RKO (cell line): ENCODE data around the gene ANKRD16.
"Not testable (repeated sequence)": the region's sequence is repeated elsewhere in the genome, so short reads cannot be mapped to it uniquely, and the experiment has no call there.

Experiments
- DNase-seq: peaks from one replicate; pipeline ENCODE4 v3.0.0-alpha.2; 2016; ENCODE audit warnings: low spot score

The ANKRD16 gene

GRCh38 chr10:5903563-5903962, 13.9 kb upstream of the ANKRD16 start:
- no peak for DNase-seq

DNA sequence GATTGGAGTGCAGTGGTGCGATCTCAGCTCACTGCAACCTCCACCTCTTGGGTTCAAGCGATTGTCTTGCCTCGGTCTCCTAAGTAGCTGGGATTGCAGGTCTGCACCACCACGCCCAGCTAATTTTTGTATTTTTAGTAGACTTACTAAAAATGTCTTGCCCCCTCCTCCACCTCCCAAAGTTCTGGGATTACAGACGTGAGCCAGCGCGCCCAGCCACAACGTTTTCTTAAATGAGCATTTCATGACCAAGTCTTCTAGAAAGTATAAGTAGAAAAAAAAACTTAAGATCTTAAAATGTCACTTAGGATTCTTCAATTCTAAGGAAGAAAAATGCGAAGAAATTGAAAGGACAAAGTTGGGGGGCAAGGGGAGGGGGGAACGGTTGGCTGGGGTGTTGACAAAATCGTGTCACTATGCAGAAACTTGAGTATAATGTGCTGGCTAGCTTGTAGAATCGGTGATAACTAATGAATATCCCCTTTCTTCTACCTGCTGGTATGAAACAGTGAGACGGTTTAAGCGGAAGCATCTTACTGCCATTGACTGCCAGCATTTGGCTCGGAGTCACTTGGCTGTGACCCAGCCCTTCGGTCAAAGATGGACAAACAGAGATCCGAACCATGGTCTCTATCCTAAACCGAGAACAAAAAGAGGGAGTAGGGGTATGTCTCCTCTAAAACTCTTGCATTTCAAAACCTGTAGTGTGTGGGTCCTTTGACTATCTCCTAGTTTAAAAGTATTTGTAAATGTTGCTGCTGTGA, 13.0 kb upstream of the ANKRD16 start:
- DNase-seq: no peak

DNA sequence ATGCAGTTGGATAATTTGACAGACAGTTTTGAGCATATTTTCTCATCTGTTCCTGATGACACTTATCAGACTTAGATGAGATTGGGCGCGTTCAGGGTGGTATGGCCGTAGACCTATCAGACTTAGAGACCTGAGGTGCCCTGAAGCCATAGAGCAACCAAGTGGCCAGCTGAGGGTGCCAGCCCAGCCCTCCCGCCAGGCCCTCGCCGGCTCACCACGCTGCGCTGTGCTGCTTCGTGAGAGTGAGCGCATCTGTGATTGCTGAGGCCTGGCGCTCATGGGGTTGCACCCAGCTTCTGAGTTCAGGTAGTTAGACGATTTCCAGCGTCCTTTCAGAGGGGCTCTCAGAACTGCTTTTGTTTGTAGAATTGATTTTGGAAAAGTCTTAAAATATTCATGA, 10.6 kb upstream of the ANKRD16 start:
- no peak for DNase-seq

DNA sequence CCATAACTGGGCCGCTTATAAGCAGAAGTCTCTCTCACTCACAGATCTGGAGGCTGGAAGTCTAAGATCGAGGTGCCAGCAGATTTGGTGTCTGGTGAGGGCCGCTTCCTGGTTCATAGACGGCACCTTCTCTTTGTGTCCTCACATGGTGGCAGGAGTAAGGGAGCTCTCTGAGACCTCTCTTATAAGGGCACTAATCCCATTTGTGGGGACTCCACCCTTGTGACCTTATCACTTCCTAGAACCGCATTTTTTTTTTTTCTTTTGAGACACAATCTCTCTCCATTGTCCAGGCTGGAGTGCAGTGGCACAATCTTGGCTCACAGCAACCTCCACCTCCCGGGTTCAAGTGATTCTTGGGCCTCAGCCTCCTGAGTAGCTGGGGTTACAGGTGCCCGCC, 8.5 kb upstream of the ANKRD16 start:
- DNase-seq: no peak

DNA sequence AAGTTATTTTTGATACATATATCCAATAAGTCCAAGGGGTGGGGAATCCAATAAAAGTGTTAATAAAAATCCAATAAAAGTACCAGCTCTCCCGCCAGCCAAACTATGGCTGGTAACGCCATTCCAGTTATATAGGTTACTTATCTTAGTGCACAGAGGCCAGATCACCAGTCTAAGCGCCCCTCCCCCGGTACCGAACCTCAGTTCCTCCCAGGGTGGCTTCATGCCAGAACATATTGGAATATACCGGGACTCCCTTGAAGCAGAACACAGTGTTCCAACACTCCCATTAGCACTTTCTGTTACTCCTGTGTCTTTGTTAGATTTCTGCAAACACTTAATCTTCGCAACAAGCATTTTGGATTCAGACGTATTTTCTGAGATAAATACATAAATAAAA, 7.8 kb upstream of the ANKRD16 start:
- DNase-seq: no peak

DNA sequence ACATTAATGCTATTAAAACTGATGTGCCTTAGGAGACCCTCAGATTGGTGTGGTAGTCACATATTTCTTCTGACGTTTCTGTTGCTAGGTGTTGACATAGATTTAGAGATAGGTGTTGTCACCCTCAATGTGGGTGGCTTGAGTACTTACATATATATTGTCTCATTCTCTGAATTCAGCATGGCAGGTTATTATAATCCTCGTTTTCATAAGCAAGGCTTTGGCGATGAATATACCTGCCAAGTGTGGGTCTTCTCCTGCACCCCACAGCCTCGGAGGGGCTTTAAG, 7.3 kb upstream of the ANKRD16 start:
- no peak for DNase-seq

DNA sequence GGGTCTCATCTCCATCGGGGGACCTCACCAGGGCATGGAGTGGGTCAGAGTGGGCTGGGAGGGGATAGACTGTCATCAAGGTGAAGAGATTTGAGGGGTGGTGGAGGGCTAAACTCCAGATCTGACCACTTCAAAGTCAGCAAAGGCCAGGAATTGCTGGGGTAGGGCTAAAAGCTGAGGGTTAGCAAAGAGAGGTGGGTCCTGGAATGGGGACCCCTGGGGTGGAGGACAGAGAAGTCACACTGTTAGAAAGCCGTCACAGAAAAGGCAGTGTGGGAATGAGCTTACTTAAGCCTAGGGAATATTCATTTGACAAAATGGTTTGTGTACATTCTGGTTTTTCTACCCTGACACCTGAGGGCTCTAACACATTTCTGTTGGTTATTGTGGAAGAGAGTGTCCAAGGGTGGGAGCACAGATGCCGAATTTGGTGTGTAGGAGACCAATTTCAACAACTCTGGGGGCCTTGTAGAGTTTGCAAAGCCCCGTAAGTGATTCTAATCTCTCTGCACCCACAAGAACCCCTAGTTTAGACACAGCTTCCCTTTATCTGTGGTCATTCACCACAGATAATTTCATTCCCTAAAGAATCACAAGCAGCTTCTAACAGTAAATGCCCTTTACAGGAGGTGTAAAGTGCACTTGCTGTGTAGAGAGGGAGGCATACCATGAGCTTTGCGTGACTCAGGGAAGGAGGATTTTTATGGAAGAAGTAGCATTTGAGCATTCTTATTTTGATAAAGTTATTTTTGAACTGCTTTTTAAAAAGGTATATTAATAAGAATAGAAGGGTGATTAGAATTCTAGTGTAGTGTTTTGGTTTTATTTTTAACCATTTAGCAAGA, 6.7 kb upstream of the ANKRD16 start:
- DNase-seq: no peak

DNA sequence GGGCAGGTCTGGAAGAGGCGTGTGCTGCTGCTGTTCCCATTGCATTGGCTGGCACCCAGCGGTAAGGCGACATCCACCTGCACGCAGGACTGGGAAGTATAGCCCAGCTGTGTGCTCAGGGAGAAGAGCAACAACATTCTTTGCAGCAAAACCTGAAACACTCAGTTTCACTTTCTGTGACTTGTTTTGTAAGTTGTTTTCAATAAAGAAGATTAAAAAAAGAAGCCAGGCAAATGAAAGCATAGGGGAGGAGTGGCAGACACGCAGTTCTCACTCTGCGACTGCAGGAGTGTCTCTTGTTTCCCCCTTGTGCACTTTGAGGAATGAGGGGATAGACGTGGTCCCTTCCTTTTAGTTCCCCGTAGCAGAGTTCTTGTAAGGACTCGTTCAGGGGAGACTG, 6.1 kb upstream of the ANKRD16 start:
- DNase-seq: no peak

DNA sequence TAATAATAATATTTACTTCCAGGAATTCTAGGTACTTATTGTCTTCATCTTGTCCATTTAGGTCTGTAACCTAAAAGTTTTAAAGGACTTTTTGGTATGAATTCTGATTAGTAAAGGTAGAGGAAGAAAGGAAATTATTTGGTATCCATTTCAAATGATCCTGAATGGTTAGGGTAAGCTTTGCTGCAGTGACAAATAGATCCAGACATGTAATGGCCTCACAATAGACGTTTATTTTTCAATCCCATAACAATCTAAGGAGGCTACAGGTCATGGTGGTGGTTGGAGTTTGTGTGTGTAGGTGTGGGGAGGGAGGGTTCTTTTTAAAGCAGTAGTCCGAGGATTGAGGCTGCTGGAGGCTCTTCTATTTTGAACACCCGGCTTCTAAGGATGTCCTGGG, 5.7 kb upstream of the ANKRD16 start:
- DNase-seq: no peak

- DNase-seq: no peak
Measured at GRCh38 chr10:5894873-5895272, 5.2 kb upstream of the ANKRD16 start.

DNA sequence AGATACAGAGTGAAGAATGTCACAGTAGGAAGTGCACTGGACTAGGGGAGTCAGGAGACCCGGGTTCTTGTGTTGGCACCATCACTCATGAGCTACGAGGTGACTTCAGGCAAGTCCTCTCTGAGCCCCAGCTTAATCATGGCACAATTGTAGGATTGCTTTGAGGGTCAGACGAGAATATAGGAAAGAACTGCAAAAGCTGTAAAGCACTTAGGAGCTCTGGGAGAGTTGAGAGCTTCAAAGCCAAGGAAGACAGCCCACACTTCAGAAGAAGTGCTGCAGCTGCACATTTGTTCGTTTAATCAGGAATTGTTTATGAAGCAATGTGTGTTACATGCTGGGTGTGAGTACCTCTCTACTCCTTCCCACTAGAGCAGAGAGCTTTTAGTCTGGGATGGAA, 4.7 kb upstream of the ANKRD16 start:
- DNase-seq: no peak

DNA sequence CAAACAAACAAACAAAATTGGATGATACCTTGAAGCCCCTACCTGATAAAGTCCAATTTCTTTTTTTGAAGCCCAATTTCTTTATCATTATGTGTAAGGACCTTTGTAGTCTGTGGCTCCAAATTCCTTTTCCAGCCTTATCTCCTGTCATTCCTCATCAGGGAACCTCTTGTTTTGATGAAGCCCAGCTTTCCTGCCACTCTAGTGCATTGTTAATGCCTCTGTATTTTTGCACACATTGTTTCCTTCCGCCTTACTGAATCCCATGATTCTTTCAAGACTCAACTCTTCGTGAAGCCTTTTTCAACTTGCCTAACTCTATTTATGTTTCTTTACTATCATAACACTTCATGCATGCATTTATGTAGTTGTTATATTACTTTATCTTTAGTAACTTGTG, 3.6 kb upstream of the ANKRD16 start:
- no peak for DNase-seq

DNA sequence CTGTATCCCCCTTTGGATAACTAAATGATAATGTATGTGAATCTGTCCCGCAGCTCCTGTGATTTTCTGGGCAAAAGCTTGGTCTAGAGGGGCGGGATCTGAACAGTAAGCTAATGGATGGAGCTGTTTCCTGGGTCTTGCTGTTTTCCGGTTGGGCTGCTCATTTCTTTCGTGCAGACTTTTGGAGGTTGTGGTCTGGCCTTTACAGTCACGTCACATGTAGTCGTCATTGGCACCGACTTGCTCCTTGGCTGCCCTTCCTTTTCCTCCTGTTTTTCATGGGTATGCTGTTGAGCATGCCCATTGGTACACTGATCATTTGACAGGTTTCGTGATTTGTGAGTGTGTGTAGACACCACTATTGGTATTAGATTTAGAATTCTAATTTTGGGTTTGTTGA, 2.3 kb upstream of the ANKRD16 start:
- DNase-seq: no peak

DNA sequence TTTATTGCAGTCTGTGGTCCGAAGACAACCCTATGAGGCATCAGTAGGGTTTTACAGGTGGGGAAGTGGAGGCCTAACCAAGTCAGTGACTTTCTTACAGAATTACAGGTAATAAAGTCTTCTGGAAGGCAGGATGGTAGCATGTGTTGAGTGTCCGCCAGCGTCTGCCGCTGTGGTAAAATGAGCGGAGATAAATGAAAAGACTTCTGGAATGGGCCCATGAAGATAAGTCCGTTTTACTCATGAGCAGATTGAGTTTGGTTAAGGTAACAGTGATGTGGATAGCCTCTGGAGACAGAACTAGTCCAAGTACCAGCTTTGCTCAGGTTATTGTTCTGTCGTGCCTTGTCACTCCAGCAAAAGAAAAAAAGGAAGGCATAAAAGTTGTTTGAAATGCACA, 1.3 kb upstream of the ANKRD16 start:
- no peak for DNase-seq

GRCh38 chr10:5890452-5890915, 791 bp upstream of the ANKRD16 start:
- DNase-seq: peak; percentile 74

DNA sequence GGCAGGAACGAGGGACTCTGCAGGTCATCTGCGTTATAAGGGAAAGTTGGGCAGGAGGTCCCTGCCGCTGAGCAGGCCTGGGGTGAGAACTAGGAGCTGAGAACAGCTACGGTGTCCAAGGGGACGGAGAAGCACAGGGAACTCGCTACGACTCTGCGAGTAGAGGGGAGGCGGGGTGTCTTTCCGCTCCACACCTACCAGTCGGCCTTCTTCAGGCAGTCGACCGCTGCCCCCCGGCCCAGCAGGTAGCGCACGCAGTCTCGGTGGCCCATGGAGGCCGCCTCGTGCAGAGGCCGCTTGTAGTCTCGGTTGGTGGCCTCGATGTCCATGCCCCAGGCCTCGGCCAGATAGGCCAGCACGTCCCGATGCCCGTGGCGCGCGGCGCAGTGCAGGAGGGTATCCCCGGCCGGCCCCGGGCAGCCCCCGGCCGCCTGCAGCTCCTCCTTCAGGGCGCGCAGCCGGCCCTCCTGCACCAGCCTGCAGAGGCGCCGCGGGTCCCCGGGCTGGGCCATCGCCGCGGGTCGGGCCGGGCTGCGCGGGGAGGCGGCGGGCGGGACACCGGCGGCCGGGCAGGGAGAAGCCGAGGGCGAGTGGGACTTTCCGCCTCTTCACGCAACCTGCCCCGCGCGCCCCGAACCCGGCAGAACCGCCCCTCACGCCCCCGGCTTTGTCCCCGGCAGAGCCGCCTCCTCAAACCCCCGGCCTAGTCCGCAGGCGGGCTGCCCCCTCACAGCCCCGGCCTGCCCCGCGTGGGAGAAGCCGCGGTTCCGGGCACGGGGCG, 660 bp downstream of the ANKRD16 start:
- DNase-seq: peak; percentile 64

DNA sequence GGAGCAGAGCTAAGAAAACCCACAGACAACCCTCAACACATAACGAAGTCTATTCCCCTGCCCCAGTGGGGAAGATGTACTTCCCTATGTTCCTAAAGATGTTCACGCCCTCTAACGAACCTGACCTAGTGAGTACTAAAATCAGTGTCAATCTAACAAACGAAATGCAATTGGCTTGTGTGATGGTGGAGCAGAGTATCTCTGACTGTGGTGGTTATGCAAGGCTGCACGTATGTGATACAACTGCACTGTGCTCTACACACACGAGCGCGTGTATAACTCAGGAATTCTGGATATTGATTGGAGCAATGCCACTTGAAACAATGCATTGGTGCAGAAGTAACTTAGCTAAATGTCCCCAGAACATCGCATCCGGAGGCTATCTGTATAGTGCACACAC, 1.3 kb downstream of the ANKRD16 start:
- peak; percentile 53 for DNase-seq

GRCh38 chr10:5887641-5888040, 2.1 kb downstream of the ANKRD16 start:
- no peak for DNase-seq

DNA sequence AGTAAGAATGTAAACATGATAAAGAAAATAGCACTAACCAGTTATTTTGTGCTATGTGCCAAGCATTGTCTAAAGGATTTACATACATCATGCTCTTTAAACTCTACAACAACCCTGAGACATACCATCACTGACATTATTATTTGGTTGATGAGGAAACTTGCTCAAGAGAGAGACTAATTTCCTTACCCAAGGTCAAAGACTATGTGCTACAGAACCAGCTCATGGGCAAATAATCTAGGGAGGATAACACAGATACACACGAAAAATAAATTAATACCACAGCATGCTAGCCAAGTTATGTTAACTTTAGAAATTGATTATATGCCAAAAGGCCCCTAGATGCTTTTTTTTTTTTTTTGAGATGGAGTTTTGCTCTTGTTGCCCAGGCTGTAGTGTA, 2.7 kb downstream of the ANKRD16 start:
- no peak for DNase-seq

DNA sequence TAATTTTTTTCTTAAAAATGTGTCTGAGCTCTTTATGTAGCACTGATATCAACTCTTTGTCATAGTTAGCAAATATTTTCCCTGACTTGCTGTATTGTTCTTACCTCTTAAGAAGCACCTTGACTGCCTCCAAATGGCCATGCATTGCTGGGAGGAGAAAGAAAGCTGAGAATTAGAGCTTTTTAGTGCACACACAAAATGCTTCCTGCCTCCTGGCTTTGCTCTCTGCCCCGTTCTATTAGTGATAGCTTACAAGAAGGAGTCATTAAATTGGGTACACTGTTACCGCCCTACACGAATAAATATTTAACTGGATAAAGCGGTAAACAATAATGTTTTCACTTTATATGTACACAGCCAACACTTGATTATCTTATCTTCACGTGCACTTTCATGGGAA, 4.1 kb downstream of the ANKRD16 start:
- no peak for DNase-seq

DNA sequence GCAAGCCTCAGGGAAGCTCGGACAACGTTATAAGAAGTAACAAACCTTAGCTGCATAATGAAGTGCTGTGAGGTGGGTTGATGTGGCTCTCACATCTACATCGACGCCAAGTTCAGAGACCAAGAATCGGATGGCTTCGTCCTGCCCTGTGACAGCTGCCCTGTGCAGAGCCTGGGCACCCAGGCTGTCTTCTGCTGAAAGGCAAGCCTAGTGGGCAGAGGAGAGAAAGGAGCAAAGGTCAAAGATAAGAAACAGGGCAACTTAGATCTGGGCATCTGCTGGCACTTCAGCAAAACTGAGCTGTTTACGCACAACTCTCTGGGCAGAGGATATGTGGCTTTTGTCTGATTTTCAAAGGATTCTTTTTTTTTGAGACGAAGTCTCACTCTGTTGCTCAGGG, 6.7 kb downstream of the ANKRD16 start:
- DNase-seq: no peak

DNA sequence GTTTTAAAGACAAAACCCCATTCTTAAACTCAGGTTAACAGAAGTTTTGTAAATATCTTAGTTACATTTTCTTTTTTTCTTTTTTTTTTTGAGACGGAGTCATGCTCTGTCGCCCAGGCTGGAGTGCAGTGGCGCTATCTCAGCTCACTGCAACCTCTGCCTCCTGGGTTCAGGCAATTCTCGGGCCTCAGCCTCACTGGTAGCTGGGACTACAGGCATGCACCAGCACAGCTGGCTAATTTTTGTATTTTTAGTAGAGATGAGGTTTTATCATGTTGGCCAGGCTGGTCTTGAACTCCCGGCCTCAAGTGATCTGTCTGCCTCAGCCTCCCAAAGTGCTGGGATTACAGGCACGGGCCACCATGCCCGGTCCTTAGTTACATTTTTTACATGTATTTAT, 12.7 kb downstream of the ANKRD16 start:
- DNase-seq: not testable (repeated sequence)

DNA sequence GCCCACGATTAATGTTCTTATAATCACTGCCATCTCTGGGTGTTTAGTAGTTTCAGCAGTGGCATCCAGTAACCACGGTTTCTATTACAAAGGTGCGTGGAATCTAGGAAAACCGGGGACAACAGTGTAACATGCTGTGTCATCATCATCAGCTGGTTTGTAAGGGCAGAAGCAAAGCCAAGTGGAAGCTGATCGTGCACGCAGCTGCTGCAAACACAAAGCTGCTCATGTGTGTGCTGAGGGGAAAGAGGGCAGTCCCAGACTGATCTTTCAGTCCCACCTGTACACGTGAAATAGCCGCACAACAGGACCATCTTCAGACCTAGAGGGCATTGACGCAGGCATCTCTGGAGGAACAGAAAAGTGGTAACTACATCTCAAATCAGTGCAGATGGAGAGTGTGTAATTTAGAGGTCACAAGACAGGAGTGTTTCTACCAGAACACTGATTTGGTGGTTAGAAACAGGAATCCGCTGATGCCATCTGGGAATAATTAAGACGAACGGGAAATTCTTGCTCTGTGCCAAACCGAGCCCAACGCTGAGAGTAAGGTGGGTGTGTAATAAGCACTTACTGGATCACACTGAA, 13.4 kb downstream of the ANKRD16 start:
- DNase-seq: no peak
